GM18858 (cell line): Measurements from ENCODE around the gene BEST2.
A peak's percentile ranks its signal among the peaks of the same experiment; 100 is the strongest.

ENCODE experiments used
- ATAC-seq: cut with Tn5 transposase; IDR thresholded peaks from one replicate; pipeline ENCODE4 v1.9.1; 2021; ENCODE audit not compliant: unreplicated experiment

Gene BEST2

DNA sequence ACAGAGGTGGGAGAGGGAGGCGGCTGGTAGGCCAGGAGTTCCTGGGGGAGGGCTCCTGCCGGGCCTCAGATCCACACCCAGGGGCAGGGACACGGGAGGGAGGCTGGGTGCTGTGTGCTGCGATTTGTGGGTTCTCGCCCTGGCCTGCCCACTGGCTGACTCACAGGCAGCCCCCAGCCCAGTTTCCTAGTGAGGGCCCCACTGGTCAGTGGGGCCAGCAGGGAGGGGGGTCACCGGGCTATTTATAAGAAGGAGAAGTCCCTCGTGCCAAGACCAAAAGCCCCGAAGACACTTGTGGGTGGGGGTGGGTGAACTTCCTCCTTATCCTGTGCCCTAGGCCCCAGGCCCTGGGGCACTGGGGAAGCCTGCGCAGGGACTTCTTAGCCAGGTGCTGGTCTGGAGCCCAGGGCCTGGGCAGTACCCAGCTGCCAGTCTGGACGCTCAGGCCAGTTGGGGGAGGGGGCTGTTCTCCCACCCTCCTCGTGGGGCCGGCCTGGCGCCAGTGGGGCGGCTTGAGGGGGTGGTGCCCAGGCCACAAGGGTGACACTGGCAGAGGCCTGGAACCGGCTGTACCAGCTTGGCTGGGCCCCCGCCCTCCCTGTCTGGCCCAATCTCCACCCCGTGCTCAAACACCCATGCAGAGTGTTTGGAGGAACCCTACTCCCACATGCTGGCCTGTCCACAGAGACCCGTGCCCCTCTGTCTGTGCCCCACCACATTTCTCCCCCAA is 34.7 kb downstream of the BEST2 start:
- ATAC-seq: no peak

DNA sequence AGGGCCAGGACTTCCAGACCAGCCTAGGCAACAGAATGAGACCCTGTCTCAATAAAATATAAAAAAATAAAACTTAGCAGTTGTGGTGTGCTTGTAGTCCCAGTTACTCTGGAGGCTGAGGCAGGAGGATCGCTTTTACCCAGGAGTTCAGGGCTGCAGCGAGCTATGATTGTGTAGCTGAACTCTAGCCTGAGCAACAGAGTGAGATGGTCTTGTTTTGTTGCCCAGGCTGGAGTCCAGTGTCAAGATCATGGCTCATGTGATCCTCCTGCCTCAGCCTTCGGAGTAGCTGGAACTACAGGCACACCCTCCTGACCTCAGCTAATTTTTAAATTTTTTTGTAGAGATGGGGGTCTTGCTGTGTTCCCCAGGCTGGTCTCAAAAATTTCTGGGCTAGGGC is 35.4 kb downstream of the BEST2 start:
- ATAC-seq: no peak

- ATAC-seq: no peak
Observed at GRCh38 chr19:12787458-12787857, 35.9 kb downstream of the BEST2 start.

GRCh38 chr19:12788042-12788681 is 36.6 kb downstream of the BEST2 start:
- no peak for ATAC-seq

DNA sequence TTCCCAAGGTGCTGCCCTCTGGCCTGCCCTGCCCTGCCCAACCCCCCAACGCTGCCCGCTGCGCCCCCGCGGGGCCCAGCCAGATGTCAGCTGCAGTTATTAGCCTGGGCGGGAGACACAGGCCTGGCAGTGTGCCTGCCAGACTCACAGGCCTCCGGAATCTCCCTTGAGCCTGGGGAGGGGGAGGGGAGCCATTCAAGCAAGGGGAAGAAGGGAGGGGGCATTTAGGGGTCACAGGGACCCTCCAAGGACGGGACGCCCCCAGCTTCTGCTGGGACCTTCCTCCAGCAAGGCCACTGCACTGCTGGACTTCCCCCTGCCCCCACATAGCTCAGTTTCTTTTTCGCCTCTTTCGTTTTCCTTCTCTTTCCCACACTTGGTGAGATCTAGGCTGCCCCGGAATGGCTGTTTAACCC is 37.1 kb downstream of the BEST2 start:
- ATAC-seq: no peak

- peak; percentile 0 for ATAC-seq
Observed at GRCh38 chr19:12789098-12789903, 37.7 kb downstream of the BEST2 start.

- ATAC-seq: peak; percentile 31
Observed at GRCh38 chr19:12789904-12790619, 38.5 kb downstream of the BEST2 start.

DNA sequence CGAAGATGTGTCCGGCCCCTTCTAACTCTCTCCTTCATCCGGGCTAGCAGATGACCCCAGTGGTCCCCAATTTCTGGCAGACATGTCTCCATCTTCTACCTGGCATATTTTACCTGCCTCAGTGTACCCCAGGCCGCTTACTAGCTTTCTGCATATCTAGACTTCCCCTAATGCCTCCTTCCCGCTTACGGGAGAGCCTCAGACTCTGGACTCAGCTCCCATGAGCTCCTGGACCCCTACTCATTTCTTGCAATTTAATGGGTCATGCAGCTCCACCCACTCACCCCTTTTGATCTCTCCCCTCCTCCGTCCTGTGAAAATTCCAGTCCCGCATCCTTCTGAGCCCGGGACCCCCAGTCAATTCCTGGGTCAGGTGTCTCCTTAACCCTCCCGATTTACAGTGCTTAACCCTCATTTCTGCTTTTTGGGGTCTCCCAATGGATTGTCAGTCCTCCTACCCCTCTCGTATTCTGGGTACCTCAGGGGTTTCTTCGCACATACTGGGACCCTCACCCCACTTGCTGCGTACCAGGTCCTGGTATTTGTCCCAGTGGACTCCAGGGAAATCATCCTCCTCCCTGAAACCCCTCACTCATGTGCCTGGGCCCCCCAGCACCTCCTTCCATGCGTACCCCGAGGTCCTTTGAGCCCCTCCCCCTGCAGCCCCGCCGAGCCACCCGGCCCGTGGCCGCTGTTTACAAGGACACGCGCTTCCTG is 39.2 kb downstream of the BEST2 start:
- no peak for ATAC-seq

DNA sequence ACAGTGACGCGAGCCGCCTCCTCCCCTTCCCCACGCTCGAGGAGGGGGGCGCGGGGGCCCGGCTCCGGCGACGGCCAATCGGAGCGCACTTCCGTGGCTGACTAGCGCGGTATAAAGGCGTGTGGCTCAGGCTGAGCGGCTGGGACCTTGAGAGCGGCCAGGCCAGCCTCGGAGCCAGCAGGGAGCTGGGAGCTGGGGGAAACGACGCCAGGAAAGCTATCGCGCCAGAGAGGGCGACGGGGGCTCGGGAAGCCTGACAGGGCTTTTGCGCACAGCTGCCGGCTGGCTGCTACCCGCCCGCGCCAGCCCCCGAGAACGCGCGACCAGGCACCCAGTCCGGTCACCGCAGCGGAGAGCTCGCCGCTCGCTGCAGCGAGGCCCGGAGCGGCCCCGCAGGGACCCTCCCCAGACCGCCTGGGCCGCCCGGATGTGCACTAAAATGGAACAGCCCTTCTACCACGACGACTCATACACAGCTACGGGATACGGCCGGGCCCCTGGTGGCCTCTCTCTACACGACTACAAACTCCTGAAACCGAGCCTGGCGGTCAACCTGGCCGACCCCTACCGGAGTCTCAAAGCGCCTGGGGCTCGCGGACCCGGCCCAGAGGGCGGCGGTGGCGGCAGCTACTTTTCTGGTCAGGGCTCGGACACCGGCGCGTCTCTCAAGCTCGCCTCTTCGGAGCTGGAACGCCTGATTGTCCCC is 39.9 kb downstream of the BEST2 start, which contains the start of gene JUNB:
TSS of gene JUNB (plus strand) at position 142 of the 706 bp plus-strand sequence. CDS start at position 428, 286 bp downstream.
- peak; percentile 19 for ATAC-seq

DNA sequence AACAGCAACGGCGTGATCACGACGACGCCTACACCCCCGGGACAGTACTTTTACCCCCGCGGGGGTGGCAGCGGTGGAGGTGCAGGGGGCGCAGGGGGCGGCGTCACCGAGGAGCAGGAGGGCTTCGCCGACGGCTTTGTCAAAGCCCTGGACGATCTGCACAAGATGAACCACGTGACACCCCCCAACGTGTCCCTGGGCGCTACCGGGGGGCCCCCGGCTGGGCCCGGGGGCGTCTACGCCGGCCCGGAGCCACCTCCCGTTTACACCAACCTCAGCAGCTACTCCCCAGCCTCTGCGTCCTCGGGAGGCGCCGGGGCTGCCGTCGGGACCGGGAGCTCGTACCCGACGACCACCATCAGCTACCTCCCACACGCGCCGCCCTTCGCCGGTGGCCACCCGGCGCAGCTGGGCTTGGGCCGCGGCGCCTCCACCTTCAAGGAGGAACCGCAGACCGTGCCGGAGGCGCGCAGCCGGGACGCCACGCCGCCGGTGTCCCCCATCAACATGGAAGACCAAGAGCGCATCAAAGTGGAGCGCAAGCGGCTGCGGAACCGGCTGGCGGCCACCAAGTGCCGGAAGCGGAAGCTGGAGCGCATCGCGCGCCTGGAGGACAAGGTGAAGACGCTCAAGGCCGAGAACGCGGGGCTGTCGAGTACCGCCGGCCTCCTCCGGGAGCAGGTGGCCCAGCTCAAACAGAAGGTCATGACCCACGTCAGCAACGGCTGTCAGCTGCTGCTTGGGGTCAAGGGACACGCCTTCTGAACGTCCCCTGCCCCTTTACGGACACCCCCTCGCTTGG is 40.7 kb downstream of the BEST2 start:
- ATAC-seq: no peak

DNA sequence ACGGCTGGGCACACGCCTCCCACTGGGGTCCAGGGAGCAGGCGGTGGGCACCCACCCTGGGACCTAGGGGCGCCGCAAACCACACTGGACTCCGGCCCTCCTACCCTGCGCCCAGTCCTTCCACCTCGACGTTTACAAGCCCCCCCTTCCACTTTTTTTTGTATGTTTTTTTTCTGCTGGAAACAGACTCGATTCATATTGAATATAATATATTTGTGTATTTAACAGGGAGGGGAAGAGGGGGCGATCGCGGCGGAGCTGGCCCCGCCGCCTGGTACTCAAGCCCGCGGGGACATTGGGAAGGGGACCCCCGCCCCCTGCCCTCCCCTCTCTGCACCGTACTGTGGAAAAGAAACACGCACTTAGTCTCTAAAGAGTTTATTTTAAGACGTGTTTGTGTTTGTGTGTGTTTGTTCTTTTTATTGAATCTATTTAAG is 41.3 kb downstream of the BEST2 start:
- ATAC-seq: no peak

- ATAC-seq: no peak
Observed at GRCh38 chr19:12793290-12794195, 42.0 kb downstream of the BEST2 start.

DNA sequence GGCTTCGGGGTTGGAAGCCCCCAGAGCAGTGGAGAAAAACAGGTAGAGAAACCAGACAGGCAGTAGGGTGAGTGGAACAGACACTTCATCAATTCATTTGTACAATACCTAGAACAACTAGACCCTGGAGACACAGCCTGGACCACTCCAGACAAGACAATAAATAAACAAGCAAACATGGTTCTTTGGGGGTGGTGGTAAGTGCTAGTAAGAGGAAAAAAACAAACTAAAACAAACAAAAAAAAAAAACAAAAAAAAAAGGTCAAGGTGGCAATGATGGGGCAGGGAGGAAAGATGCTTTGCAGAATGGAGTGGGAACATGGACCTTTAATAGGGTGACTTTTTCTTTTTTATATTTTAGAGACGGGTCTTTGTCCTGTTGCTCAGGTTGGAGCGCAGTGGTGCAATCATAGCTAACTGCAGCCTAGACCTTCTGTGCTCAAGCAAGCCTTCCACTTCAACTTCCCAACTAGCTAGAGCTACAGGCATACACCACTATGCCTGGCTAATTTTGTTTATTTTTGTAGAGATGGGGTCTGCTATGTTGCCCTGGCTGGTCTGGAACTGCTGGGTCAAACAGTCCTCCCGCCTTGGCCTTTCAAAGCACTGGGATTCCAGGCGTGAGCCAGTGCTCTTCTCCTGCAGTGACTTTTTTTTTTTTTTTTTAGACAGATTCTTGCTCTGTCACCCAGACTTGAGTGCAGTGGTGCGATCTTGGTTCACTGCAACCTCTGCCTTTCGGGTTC is 42.8 kb downstream of the BEST2 start:
- no peak for ATAC-seq

DNA sequence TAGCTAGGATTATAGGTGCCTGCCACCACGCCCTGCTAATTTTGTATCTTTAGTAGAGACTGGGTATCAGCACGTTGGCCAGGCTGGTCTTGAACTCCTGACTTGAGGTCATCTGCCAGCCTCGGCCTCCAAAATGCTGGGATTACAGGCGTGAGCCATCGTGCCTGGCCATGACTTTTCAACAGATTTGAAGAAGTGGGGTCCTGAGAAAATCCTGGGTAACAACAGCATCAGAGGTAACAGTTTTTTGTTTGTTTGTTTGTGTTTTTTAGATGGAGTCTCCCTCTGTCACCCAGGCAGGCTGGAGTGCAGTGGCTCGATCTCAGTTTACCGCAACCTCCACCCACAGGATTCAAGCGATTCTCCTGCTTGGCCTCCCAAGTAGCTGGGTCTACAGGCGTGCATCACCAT is 43.4 kb downstream of the BEST2 start:
- no peak for ATAC-seq

DNA sequence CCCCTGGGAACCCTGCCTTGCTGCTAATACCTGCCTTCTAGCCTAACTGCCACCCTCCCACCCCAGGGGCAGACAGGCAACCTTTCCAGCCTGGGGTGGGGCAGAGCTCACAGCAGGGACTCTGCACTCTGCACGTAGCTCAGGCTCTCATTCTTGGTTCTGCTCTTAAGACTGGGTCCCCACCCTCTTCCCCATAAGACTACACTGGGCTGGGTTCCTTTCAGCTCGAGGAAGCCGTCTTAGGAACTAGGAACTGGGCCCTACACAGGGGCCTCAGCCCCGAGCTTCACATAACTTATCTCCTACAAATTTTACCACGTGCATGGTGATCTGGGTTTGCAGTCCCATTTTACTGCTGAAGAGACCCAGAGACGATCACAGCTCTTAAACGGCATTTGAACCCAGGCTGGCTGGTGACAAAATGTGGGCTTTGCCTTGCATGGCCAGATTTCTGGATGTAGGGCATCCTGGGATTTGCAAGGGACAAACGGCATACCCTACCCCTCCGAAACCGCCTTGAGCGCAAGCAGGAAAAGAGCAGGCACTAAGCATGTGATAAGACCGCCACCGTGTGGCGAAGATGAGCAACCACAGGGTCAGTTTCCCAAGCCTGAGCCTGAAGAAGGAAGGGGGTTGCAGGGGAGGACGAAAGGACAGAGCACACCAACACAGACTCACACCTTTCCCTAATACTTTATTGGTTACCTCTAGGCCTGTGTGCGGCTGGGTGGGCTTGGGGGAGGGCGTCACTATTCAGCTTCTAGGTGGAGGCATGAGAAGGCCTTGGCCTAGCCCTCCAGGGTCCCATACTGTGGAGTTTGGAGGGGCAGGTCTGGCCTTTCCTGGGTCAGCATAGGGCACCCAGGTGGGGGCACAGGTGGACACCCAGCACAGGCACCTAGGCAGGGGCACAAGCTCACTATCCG is 44.8 kb downstream of the BEST2 start:
- no peak for ATAC-seq

DNA sequence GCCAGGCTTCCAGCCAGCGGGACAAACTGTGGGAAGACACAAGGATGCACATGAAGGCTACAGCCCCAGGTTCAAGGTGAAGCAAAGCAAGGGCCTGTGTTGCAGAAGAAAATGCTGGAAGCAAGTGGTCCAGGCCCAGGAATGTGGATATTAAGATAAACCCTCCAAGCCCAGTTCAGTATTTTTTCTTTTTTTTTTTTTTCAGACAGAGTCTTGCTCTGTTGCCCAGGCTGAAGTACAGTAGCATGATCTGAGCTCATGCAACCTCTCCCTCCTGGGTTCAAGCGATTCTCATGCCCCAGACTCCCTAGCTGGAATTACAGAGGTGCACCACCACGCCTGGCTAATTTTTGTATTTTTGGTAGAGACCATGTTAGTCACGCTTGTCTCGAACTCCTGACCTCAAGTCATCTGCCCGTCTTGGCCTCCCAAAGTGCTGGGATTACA is 45.6 kb downstream of the BEST2 start:
- ATAC-seq: no peak
